ENCODE measurements around the gene CAMTA1.
"Not testable (repeated sequence)": the region's sequence is repeated elsewhere in the genome, so short reads cannot be mapped to it uniquely, and the experiment has no call there.

CAMTA1 gene

DNA sequence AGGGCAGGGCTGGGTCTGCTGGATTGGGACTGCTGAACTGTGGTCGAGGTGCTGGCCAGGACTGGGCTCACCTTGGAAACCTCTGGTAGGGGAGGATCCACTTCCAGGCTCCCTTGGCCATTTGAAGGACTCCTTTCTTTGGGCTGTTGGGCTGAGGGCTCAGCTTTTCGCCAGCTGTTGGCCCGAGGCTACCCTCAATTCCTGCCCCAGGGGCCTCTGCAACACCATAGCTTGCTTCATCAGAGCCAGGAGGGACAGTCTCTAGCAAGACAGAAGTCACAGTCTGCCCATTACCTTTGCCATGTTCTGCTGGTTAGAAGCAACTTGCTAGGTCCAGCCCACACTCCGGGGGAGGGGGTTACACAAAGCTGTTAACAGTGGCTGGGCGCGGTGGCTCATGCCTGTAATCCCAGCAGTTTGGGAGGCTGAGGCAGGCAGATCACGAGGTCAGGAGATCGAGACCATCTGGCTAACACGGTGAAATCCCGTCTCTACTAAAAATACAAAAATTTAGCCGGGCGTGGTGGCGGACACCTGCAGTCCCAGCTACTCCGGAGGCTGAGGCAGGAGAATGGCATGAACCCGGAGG lies 25.0 kb downstream of the CAMTA1 start:
- not testable (repeated sequence) for DNase-seq

DNA sequence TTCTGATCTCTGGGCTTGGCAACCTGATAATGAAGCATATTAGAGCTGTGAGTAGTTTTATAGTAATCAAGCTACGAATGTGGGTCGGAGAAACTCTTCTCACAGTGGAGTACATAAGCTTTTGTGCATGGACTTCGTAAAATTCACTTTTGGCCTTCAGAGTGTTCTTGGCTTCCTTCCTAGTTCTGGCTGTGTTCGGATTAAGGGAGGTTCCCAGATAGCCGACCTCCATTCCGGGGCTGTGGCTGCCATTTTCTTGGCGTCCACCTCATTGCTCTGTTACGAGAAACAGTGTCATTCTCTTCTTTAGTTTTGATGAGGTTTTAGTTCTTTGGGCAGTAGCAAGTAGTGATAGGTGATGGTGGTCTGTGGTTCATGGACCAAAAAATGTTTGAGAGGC lies 26.3 kb downstream of the CAMTA1 start:
- no peak for DNase-seq

DNA sequence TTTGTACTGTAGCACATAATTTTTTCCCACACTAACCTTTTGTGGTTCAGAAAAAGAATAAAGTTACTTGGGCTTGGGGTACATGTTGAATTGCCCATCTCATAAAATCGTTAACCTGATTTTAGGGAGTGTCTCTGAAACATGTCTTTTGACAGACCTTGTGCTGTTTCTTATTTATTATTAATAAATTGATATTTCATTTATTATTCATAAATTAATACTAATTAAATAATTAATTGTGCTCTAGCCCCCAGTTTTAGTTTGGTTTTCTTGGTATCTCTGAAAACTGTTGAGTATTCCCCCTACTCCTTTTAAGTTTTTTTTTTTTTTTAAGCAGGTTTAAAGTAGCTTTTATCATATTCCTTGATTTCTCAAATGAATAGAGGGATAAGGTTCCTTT lies 27.9 kb downstream of the CAMTA1 start:
- no peak for DNase-seq

DNA sequence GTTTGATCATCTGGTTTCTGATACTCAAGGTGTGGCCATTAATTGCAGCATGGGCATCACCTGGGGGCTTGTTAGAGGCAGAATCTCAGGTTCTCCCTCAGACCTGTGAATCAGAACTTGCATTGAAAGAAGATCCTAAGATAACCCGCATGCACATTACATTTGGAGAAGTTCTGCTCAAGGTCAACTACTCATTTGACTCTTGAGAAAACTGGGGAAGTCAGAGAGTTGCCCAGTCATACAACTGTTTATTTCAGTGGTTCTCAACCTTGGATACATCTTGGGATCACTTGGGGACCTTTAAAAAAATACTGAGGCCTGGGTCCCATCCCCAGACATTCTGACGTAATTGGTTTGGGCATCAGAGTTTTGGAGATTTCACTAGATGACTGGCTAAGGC lies 30.5 kb downstream of the CAMTA1 start:
- DNase-seq: no peak

DNA sequence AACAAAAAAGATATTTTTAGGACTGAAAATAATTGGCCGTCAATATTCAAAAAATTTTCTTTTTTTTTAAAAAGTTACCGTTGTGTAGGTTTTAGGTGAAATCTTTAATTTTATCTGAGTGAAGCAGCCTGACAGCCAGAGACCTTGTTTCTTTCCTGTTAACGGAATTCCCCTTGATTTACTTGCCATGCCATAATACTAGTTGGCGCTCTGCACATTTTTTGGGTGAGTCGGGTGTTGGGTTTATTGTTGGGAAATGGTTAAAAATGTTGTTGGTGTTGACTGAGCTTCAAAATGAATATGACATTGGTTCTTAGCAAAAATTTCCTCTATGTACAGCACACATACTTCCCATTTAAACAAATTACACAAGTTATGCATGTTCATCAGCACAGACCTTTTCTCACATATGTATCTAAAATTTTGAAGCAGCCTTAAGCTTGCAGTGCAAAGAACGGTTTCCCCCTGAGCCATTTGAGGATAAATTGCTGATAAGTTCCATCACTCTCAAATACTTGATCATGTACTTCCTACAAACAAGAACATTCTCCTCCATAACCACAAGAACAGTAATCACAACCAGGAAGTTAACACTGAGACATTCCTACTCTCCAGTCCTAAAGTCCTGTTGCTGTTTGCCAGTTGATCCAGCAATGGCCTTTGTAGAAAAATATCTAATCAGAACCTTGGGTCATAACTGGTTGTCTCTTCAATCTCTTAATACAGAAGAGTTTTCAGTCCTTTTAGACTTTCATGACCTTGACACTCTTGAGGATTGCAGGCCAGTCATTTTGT lies 34.2 kb downstream of the CAMTA1 start:
- no peak for DNase-seq

DNA sequence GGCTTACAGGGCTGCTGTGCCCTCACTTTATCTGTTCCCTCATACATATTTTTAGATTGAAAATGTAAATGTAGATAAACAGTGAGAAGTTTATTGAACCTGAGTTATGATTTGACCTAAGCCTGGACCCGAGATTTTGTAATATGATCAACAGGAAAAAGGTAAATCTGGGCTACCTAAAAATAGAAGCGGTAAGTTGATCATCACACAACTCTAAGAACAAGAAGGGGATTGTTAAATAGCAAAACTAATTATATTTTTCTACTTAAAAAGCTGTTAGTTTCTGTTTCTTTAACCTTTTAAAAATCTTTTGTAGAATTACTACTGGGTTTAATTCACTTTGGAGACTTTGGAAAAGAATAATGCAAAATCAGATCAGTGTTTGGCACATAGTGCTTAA lies 35.6 kb downstream of the CAMTA1 start:
- no peak for DNase-seq

DNA sequence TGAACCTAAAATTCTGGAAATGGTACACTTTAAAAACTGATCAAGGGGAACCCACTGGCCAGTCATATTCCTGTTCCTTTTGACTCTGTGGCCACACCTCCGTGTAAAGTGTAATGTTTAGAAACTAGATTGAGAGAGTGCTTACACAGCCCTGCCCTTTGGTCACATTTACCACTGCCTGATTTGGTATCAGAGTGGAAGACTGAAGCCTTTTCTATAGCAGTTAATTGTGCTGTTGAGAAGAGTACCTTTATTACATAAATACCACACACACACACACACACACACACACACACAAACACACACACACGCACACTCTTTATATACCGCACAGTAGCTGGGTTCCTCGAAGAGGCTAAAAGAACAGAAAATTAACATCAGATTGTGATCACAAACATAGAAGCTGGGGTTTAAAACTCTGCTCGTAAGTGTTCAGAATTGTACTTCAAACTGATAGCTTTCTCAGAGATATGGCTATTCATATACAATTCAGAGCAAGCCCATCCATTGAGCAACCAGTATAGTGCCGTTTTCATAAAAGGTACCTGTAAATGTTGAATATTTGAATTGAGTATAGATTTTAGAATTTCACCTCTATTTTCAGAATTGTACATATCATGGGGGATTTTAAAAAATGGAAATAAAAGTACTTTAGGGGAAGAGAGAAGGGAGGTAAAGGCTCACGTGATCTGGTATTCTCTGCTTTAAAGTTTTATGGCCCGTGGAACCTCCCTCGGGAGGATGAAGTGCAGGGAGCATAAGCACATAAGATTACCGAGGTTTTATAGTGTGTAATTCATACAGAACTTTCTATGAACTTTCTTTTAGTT lies 37.5 kb downstream of the CAMTA1 start:
- no peak for DNase-seq

DNA sequence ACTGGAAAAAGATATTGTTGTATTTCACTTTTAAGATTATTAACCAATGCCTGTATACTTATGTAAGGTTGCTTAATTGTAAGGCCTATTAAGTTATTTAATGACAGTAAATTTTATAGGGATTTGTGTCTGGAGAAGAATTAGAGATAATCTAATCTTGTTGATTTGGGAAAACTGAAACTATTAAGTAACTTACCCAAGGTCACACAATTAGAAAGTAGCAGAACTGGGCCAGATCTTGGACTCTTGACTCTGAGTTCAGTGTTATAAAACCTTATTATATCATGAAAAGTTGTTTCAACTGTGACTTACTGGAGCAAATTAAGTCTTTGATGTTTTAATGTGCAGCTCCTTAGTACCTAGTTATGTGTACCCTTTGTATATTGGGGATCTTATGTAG lies 38.5 kb downstream of the CAMTA1 start:
- no peak for DNase-seq

DNA sequence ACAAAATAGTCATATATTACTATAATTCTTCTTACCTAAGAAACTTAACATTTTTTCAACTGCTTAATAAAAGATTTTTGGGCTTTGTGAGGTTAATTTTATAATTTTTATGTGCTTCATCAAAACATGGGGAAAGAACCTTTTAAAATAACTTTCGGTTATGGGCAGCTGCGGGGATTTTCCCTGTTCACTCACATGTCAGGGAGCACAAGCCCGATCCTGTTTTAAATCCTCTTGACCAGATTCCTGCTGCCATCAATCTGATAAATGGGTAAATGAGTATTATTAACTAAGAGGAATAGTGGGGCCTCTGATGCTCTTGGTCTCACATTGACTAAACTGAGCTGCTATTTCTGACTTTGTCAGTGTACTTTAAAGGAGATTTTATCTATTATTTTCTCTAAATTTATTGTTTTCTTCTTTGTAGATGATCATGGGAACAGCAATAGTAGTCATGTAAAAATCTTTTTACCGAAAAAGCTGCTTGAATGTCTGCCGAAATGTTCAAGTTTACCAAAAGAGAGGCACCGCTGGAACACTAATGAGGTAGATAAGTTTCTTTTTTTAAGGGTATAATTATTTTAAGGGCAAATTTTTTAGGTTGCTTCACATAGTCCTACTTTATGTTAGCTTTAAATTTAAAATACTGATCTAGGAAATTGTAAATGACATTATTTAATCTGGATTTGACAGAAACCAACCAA lies 39.6 kb downstream of the CAMTA1 start:
- no peak for DNase-seq

DNA sequence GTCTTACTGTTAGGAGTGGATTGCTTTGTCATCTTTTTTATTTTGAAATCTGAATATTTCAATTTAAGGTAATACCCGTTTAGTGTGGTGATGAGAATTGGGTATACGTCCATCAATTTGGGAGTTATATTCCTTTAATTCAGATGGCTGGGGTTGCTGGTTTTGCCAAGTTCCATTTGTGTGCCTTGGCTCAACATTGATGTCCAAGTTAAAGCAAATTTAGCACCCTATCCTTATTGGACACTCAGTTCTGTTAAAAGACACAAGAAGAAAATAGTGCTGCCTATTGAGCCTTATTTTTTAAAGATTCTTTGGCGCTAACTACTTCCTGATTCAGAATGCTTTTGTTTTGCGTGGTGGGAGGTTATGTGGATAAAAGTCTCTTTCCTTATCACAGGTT lies 40.6 kb downstream of the CAMTA1 start:
- DNase-seq: no peak

DNA sequence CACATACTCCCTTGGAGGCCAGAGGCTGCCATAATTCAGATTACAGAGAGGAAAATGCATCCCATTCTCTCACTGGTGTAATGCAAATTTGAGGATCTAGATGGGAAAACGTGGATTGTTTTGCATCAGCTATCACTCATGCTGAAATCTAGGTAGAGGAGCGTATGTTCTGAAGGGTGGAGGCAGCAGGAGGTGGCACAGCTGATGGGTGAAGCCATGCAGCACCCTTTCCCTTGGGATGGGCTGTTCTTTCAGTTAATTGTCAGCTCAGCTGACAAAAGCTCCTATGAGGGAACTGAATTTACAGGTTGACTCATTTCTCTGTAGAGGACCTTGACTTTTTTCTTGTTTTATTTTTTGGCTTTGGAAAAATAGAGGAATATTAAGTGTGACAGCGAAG lies 41.8 kb downstream of the CAMTA1 start:
- DNase-seq: no peak

DNA sequence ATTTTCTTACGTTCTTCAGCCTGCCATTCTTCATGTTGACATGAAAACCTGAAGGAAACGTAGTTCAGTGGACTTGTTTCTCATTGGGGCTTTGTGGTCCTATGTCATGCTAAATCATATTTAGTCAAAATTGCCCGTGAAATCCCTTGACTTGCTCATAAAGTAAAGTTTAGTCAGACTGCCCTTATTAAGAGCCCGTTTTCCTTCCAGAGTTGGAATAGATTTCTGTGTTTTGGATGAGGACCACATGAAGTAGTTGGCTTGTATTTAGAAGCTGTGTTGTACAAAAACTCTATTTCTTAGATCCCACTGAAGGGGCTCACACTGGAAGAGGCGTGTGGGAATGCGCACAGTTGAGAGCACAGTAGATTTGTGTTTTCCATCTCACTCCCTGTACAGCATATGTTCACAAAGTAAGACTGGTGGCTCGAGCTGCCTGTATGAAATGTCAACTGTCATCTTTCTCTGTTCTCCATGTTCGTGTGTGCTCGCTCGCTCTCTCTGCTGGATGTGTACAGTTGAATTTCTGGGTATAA lies 42.4 kb downstream of the CAMTA1 start:
- DNase-seq: no peak

DNA sequence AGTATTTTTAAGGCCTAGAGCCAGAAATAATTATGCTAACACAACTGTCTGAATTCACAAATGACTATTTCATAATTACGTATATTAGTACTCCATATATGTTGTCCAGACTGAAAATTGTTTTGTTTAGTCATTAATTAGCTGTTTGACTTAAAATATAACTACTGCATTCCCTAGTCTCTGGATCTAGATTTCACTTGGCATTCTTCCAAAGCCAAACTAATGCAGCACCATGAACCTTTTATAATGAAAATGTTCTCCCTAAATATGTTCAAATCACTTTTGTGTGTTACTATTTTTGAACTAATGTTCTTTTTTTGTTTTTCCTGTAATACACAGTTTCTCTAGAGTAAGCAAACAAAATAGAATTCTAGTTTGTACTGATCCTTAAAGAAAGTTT lies 46.1 kb downstream of the CAMTA1 start:
- DNase-seq: no peak

DNA sequence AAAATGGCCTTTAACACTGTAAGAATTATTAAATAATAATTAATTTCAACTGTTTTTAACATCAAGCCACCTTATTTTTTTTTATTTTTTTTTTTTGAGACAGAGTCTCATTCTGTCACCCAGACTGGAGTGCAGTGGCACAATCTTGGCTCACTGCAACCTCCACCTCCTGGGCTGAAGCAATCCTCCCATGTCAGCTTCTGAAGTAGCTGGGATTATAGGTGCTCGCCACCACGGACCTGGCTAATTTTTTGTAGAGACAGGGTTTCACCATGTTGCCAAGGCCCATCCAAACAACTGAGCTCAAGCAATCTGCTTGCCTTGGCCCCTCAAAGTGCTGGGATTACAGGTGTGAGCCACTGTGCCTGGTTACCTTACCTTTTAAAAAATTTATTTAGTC lies 46.8 kb downstream of the CAMTA1 start:
- not testable (repeated sequence) for DNase-seq

DNA sequence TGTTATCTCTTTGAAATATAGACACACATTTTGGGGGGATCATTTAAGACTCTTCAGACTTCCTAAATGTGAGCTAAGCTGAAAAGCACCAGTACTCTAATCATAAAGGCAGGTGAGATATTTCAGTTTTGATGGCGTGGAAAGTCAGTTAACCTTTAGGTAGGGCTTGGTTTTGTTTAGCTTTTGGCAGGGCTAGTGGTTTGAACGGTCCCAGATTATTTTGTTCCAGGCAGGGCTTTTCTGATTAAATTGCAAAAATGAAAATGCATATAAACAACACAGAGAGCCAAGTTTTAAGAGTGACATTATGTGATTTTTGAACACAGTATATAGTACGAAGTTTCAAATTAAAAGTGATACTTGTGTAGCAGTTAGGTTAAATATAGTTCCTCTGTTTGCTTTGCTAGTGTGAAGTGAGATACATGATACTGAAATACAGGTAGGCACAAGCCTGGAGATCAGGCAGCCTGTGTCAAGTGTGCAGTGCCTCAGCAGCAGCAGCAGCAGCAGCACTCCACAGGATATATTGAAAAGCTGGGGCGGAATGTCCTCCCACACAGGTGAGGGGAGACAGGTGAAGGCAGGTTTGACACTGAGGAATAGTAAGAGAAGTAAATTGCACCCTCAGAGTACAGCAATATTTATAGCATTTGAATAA lies 47.4 kb downstream of the CAMTA1 start:
- no peak for DNase-seq

DNA sequence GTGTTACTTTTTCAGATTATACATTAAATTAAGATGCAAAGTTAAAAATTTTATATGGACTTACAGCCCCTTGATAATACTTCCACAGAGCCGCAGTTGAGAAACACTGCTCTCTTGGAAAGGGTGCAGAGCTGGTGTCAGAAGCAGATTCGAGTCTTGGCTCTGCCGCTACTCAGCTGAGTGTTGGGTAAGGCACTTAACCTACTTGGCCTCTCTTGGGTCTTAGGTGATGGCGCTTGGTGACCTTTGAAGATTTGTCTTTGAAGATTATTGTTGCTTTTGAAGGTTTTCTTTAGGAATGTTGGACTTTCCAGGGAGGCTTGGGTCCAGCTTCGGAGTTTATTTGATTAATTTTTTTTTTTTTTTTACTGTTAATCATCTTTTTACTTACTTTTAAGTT lies 48.5 kb downstream of the CAMTA1 start:
- no peak for DNase-seq

DNA sequence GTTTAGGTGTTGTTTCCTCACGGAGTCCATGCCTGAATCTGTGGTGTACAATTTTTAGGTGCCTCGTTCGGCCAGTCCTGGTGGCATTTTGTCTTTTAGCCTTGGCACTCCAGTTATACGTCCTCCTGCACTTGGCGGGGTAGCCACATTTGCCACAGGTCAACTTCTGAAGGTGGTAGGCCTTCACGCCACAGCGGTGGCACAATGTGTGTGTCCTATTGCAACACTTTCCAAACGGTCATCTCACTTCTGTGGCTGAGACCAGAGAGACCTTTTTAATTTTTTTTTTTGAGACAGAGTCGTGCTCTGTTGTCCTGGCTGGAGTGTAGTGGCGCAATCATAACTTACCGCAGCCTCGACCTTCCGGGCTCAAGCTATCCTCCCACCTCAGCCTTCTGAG lies 49.1 kb downstream of the CAMTA1 start:
- DNase-seq: no peak

DNA sequence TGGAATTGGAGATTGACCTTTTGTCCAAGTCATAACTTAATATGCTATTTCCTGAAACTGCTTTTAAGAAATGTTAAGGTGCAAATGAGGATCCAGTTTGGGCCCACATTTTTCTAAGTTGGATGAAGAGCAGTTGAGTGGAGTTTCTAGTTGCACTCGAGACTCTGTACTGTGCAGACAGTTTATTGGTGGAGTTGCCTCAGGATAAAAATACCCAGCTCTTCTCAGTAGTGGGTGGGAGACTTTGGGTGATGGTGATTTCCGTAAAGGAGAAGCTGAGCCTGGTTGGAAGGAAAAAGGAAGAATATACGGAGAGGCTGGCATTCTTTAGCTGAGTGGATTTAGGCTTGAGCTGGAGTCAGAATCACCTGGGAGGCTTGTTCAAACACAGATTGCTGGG lies 49.9 kb downstream of the CAMTA1 start:
- no peak for DNase-seq

DNA sequence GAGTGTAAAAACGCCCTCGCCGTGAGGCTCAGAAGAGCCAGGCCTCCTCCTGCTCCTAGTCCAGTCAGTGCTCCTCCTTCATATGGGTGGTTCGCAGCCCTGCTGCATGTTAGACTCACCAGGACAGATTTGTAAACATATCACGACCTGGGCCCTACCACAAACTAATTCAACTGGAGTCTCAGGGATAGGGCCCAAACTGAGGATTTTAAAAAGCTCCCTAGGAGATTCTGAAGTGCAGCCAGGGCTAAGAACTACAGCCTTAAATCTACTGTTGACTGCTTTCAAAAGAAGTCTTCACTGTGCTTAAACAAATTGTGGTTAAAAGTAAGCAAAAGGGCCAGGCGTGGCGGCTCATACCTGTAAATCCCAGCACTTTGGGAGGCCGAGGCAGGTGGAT lies 57.0 kb downstream of the CAMTA1 start:
- no peak for DNase-seq

DNA sequence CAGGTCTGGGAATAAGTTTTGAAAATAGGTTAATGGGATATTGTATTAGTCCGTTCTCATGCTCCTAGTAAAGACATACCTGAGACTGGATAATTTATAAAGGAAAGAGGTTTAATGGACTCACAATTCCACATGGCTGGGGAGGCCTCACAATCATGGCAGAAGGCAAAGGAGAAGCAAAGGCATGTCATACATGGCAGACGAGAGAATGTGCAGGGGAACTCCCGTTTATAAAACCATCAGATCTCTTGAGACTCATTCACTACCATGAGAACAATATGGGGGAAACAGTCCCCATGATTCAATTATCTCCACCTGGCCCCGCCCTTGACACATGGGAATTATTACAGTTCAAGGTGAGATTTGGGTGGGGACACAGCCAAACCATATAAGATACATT lies 60.5 kb downstream of the CAMTA1 start:
- DNase-seq: not testable (repeated sequence)

DNA sequence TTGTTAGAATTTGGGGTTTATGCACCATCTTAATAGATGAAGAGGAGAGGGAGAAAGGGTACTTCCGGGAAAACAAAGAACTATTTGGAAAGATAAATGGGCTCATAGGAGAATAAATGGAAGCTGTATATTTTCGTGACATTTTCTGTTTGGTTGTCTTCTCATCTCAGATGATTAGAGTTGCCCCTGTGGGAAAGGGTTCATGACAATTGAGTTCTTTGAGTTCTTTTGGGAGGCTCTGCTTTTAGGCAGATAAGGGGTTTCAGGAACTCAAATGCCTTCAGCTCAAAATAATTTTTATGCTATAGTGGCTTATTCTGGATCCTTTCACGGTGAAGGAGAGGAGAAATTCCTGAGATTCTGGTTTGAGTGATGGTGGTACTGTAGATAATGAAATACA lies 63.6 kb downstream of the CAMTA1 start:
- no peak for DNase-seq

DNA sequence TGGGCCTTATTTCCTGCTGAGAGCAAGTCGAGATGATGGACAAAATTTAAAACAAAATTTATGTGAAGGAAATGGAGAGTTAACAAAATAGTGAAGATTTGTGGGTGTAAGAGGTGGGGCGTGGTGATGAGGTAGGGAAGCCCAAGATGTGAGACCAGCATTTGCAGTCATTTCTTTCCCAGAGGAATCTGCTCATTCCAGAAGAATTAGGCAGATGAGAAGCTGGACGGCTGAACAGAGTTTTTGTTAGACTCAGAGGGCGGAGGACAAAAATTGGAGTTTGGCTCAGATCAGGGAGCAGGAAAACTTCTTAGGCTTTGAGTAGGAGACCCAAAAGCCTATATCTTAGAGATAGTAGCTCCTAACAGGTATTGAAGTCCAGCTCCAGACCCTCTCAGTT lies 65.3 kb downstream of the CAMTA1 start:
- no peak for DNase-seq
